HG02840 (cell line): ENCODE results near the gene CAMK1G.

Experiments
- ATAC-seq: cut with Tn5 transposase; IDR thresholded peaks from one replicate; pipeline ENCODE4 v1.9.1; 2021; ENCODE audit warnings: mild to moderate bottlenecking, moderate library complexity, moderate number of reproducible peaks; ENCODE audit not compliant: unreplicated experiment, low FRiP score

CAMK1G gene

DNA sequence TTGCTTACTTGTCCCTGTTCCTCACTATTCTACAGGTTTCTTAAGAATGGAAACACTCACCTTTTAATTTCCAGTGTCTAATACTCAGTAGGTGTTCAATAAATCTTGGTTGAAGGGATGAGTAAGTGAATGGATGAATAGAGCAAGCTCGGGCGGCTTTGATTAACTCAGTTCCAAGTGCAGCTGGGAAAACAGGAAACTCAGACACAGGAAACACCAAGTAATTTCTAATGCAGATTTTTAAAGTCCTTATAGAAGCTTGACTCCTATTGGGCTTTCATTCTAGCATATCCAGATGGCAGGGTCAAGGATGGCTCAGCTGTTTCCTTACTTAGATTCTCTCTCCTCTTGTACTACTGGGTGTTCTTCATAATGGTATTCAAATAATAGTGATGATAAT lies 14.0 kb downstream of the CAMK1G start:
- ATAC-seq = no peak

DNA sequence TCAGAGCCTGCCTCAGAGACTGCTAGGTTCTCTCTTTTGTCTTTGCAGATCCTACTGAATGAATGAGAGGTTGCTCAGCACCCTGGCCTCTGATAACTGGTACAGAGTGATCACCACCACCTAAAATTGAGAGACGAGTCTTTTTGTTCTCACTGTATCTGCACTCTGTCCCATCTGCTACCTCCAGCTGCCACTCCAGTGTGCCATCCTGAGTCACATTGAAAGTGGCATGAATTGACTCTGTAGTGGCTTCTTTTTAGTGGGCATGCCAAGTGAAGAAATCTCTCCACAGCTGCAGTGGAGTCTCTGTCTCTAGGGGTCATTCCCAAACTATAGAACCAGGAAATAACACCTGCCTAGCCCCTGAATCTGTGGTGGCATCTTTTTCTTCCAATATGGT lies 14.7 kb downstream of the CAMK1G start:
- no peak for ATAC-seq

DNA sequence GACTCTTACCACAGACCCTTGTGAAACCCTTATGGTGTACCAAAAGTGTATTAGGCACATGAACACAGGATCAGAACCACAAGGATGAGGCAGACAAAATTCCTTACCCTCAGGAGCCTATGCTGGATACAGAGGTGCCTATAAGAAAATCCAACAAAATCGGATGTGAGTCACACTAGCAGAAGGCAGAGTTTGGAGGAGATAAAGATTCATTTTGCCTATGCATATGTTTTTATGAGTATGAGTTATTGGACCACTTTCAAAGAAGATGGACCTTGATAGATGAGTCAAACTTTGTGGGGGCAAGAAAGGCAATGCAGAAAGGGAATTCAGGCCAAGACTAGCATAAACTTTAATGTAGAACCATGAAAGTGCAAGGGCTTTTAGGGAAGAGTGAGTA lies 17.0 kb downstream of the CAMK1G start:
- no peak for ATAC-seq

DNA sequence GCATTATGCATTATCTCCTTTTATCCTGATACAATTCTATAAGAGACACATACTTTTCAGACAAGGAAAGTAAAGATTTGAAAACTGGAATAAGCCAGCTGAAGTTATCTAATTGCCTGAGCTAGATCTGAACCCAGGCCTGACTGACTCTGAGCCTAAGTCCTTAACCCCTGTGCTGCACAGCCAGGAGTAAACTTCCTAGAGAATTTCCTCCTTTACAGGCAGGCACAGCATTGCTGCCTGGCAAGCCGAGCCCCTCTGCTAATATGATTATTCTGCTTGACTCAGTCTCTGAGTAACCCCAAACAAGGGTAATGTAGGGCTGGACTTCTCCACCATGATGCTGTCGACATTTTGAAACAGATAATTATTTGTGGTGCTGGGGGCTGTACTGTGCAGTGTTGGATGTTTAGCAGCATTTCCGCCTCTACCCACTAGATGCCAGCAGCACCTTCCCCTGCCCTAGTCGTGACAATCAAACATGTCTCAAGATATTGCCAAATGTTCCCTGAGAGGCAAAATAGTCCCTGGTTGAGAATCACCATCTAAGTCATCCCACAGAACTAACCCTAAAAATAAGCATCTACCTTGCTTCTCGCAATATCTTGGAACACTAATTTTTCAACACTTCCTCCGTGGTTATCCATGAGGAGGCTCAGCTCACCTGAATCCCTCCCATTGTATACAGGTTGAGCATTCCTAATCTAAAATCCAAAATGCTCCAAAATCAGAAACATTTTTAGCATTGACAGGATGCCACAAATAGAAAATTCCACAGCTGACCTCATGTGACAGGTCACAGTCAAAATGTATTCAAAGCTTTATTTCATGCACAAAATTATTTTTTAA lies 18.5 kb downstream of the CAMK1G start:
- no peak for ATAC-seq

DNA sequence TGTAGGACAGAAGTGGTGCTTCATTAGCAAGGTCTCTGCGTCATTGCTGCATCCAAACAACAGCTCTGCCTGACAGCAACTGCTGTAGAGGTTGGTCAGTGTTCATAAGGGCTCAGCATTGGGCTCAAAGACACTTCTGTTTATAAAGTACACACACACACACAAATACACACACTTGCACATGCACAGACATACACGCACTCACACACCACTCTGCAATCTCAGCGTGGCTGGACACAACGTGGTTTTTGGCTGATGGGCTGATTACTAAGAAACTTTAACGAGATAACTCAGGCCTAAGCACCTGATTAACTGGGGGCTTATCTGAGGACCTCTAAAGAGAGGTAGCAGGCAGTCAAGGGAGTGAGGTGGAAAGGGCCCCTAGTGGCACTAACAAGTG lies 20.4 kb downstream of the CAMK1G start:
- no peak for ATAC-seq

DNA sequence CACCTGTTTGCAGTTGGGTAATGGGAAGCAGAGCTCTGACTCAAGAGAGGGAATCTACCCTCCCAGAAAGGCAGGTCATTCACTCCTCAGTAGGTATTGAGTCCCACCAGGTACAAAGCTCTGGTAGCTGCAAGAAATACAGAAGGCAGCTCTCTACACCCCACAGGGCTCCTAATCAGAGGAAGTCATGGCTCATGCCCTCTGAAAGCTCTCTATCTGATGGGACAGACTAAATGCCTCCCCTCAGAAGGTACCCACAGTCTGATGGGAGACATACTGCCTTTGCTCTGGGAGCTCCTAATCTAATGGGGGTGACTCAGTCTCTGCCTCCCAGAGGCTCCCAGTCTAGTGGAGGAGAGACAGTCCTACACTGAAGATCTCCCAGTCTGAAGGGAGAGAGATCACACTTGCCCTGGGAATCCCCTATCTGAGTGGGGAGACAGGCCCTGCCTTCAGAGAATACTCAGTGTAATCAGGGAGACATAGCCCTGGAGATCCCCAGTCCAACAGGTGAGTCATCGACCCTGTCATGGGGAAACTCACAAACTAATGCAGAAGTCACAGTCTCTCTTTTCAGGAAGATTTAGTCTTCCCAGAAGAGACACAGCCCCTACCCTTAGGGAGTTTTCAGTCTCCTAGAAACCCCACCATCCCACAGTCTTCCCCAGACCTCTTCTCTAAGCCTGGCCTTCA lies 23.7 kb downstream of the CAMK1G start:
- ATAC-seq = peak; percentile 86

DNA sequence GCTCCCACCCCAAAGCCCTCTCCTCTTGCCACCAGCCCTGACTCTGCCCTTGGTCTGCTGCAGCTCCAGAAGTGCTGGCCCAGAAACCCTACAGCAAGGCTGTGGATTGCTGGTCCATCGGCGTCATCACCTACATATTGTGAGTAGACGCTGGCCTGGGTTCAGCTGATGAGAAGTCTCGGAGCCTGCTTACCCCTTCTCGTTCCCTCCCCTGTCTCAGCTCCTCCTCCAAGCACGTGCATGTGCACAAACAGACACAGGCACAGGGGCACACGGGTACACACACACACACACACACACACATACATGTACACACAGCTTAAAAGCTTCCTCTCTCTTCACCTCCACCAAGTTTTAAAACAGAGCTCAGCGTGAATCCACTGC lies 24.3 kb downstream of the CAMK1G start:
- ATAC-seq = peak; percentile 18

DNA sequence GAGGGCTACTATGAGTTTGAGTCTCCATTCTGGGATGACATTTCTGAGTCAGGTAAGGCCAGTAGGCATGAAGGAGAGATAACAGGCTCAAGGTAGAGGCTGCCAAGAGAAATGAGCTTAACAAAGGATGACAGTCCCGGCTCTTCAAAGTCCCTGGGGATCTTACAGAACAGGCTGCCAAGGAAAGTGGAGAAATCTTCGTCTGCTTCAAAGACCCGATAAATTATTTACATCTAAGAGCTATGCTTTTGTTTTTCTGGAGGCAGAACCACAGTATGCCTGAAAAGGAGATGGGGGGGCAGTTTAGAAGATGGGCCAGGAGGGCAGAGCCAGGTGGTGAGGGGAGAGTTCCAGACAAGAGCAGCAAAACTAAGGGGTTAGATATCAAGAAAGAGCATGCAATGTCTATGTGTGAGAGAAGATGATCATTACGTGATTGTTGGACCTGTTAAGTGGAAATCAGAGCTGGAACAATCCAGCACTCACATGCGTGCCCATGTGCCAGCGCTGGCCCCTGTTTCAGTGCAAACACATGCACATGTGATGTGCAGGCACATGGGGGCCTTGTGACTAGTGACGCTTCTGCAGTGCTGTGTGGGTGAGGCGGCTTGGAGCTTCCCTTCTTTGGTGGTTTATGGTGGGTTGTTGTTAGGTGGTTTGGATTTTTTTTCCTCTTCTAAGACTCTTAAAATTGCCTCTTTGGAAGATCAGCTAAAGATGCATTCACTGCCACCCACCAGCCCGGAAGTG lies 25.7 kb downstream of the CAMK1G start:
- ATAC-seq = no peak

DNA sequence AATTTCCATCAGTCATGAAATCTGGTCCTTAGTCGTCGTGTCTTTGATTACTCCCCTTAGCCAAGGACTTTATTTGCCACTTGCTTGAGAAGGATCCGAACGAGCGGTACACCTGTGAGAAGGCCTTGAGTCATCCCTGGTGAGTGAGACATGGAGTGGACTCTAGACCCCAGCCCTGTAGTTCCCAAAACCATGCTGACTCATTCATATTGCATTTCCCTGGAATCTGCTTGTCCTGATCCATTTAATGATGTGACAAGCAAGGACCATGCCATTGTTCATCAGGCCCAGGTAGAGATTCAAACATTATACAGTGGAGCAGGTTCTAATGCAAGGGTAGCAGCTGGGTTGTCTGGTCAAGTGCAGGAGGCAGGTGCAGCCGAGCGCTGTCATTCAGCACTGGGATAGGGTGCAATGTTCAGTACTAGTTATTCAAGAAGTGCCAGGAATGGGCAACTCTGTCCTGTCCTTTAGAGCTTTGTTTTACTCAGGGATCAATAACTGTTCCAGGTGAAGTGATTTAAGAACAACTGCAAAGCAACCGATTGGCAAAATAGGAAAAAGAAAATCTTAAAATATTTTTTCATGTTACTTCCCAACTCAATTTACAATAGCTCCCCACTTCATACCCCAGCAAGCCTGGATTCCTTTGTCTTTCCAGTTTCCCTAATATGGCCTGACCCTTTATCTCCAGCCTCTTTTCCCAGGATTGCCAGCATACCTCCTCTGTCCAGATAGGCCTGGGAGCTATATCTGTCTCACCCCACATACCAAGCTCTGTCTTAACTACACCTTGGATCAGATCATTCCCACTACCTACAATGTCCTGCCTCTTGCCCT lies 26.5 kb downstream of the CAMK1G start:
- no peak for ATAC-seq

DNA sequence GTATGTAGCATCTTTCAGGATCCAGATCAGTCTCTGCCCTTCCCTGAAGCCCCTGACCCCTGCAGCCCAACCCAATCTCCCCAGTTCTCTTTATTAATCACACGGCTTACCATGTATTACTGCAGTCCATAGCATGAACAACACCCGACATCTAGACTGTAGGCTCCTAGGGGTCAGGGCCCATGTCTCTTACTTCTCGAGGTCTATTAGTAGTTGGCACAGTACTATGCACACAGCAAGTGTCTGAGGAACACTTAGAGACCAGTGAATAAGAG lies 27.1 kb downstream of the CAMK1G start:
- ATAC-seq = no peak

DNA sequence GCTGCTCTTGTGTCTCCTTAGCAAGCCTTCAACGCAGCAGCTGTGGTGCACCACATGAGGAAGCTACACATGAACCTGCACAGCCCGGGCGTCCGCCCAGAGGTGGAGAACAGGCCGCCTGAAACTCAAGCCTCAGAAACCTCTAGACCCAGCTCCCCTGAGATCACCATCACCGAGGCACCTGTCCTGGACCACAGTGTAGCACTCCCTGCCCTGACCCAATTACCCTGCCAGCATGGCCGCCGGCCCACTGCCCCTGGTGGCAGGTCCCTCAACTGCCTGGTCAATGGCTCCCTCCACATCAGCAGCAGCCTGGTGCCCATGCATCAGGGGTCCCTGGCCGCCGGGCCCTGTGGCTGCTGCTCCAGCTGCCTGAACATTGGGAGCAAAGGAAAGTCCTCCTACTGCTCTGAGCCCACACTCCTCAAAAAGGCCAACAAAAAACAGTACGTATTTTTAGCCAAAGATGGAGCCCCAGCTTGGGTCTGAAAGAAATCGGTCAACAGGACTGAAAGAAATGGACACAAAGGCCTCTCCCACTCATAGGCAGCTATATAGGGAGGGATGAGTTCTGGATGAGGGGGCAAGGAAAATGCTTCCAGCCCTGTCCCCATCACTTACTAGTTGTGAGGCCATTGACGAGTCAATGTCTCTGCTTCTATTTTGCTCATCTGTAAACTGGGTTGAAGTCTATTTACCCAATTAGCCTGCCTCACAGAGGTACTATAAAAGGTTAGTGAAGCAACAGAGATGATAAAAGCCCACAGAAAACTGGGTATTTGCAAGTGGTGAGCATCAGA lies 28.5 kb downstream of the CAMK1G start:
- no peak for ATAC-seq

DNA sequence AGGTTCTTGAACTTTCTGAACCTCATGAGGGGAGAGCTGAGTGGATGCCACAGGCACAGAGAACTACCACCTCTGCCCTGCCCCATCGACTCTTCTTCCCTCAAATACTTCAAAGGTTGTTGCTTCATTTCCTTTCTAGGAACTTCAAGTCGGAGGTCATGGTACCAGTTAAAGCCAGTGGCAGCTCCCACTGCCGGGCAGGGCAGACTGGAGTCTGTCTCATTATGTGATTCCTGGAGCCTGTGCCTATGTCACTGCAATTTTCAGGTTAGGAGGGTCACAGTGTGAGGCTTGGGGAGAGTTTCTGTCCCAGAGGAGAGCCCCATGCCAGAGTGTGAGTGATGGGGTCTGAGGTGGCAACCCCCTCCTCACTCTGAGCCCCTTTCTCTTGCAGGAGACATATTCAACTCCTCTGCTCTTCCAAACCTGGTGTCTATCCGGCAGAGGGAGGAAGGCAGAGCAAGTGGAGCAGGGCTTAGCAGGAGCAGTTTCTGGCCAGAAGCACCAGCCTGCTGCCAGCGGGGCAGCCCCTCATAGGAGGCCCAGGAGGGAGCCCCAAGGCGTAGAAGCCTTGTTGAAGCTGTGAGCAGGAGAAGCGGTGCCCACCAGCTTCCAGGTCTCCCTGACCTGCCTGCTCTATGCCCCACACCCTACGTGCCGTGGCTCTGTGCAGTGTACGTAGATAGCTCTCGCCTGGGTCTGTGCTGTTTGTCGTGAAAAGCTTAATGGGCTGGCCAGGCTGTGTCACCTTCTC lies 29.3 kb downstream of the CAMK1G start:
- ATAC-seq = no peak

DNA sequence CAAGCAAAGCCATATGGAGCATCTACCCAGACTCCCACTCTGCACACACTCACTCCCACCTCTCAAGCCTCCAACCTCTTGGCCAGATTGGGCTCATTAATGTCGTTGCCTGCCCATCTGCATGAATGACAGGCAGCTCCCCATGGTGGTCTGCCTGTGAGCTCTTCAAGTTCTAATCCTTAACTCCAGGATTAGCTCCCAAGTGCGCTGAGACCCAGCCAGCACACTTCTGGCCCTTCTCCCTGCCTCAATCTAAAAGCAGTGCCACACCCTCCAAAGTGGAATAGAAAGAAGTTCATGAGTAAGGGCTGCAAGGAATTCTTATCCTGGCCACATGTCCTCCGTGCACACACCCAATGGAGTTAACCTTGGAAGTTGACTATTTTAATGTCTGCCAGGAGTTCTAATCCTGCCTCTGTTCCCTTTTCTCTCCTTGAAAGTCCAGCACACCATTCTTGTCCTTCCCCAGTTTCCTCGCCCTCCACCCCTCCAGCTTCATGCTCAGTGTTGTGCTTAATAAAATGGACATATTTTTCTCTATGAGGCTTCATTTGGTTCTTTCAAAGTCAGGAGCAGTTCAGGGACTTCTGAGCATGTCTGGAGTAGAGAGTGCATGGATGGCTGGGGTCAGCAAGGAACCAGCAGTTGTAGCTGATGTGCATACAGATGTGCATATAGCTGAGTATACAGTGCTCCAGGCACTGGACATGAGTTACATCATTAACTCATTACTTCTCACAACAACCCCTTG lies 30.1 kb downstream of the CAMK1G start:
- ATAC-seq = no peak

DNA sequence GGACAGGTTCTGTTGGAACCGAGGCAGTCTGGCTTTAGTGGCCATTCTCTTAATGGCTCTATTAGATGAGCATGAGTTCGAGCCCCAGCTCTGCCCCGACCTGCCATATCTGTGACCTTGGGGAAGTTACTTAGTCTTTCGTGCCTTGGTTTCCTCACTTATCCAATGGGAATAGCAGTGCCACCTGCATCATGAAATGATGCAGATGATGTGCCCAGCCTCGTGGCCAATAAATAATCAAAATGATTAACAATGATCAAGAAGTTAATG lies 30.6 kb downstream of the CAMK1G start:
- ATAC-seq = no peak

DNA sequence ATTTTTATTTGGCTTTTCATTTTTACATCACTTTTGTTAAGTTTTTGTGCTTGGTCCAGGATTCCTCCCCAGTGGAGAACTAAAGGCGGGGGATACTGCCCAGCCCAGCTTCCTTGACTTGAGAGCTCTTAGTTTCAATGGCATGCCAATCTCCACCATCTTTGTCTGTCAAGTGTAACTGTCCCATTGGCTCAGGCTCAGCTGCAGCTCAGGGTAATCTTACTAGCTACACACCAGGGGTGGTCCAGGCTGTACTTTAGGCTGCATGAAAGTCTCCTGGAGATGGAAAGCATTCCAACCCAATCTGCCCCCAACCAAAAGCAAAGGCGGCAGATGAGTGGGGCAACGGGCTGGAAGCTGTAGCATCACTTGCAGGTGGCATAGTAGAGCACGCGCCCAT lies 31.4 kb downstream of the CAMK1G start:
- ATAC-seq = no peak

DNA sequence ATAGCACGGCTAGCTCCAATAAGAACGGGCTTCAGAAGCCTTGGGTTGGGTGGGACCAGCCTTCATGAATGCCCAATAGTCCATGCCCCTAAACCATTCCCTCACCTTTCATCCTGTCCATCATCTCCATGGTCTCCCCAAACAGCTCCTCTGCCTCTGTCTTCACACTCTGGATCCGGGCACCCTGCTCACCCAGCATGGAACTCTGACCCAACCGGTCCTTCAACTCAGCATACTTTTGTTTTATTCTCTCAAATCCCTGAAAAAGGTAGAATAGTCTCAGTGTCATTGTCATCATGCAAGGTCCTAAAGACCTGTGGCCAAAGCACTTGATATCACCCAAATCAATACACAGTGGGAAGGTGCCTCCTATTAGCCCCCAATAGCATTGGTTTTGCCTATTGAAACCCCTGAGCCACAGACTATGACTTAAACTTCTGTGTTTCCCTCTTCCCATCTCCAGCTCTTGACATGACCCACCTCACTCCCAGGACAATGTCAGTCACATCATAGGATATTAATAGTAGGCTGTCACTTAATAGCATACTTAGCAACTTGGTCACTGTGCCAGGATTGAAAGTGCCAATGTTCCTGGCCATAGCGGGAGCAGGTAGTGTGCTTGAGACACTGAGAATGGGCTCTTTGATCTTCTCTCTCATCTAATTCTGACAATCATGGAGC lies 33.0 kb downstream of the CAMK1G start:
- ATAC-seq = no peak

DNA sequence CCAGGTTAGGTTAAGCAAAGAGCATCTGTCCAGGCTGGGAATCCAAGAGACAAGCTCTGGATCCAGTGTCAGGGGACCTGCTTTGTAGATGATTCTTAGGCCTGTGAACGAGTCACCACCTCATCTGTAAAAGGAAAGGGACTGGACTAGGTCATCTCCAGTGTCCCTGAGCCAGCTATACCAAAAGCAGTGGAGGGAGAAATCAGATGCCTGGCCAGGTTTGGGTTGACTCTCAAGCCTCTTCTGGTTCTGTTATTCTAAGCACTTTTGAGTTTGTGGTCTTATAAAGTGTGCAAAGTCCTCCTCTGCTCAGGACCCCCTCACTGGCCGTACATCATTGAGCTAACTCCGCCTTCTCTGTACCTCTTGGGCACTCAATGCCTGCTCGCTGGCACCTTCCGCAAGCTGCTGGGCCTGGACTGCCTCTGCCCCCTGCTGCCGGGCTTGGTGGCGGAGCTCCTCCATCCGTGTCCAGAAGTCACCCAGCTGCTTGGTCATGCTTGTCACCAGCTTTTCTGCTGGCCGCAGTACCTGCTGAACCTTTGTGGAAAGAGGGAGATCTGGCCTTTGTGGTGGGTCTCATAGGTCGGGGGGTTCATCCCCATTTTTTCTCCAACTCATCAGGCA lies 33.6 kb downstream of the CAMK1G start:
- no peak for ATAC-seq

DNA sequence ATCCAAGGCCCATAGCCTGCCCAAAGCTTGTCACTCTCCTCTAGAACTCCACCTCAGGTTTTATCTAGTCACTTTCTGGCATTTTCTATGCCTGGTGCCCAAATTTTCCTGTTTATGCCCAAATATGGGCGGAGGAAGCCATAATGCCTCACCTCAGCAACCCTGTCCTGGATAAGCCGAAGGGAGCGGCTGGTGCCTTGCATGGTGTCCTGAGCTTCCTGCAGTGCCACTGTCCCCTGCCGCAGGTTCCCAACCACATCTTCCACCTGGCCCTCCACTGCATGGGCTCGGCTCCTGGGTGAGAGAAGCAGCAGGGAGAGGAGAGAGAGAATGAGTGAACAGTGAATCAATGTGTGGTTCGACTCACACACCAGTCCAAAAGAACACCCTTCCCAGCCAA lies 34.2 kb downstream of the CAMK1G start:
- no peak for ATAC-seq
